ENCODE measurements around the gene PGD.
"Not testable (repeated sequence)": the region's sequence is repeated elsewhere in the genome, so short reads cannot be mapped to it uniquely, and the experiment has no call there.

Gene PGD

GRCh38 chr1:10456661-10457060, 57.8 kb downstream of the PGD start:
- DNase-seq (ENCODE audit: extremely low read depth, low read depth), result no peak
- no peak overlapping the region for H3K4me3 ChIP-seq (replicated peaks; ENCODE audit: low read depth, low read length)
- TF ChIP-seq CTCF (IDR thresholded peaks at IDR 0.05; ENCODE audit: low read depth, low read length, missing control alignments), result no peak

DNA sequence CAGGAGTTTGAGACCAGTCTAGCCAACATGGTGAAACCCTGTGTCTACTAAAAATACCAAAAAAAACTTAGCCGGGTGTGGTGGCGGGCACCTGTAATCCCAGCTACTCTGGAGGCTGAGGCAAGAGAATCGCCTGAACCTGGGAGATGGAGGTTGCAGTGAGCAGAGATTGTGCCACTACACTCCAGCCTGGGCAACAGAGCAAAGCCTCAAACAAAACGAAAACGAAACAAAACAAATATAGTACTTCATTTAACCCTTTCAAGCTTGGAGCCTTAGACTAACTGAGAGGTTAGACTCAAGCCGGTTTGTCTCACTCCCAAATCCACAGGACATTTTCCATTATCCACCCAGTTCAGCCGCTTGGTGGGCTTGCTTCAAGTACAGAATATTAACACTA, 58.6 kb downstream of the PGD start:
- H3K4me3 ChIP-seq (replicated peaks; ENCODE audit: low read depth, low read length); DNase-seq (ENCODE audit: extremely low read depth, low read depth): not testable (repeated sequence)

DNA sequence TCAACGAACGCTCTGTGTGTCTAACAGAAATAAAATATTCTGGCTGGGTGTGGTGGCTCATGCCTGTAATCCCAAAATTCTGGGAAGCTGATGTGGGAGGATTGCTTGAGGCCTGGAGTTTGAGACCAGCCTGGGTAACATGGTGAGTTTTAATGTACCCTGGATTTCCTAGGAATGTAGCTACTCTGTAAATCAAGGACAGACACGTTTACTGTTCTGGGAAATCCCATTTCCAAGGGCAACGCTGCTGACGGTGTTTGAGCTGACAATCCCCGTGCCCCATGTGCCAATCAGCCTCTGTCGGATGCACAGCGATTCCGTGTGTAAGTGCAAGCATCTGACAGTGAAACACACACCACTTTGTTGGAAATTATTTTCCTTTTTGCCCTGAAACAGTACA, 59.0 kb downstream of the PGD start:
- TF ChIP-seq CTCF (IDR thresholded peaks at IDR 0.05; ENCODE audit: low read depth, low read length, missing control alignments), result no peak
- DNase-seq (ENCODE audit: extremely low read depth, low read depth), result no peak
- H3K4me3 ChIP-seq (replicated peaks; ENCODE audit: low read depth, low read length), result no peak overlapping the region

GRCh38 chr1:10459184-10459583, 60.3 kb downstream of the PGD start:
- no peak for TF ChIP-seq CTCF (IDR thresholded peaks at IDR 0.05; ENCODE audit: low read depth, low read length, missing control alignments)
- DNase-seq (ENCODE audit: extremely low read depth, low read depth), result peak; percentile 63
- H3K4me3 ChIP-seq (replicated peaks; ENCODE audit: low read depth, low read length), result no peak overlapping the region

GRCh38 chr1:10467078-10467477, 68.2 kb downstream of the PGD start:
- no peak for TF ChIP-seq CTCF (IDR thresholded peaks at IDR 0.05; ENCODE audit: low read depth, low read length, missing control alignments)
- no peak for DNase-seq (ENCODE audit: extremely low read depth, low read depth)

DNA sequence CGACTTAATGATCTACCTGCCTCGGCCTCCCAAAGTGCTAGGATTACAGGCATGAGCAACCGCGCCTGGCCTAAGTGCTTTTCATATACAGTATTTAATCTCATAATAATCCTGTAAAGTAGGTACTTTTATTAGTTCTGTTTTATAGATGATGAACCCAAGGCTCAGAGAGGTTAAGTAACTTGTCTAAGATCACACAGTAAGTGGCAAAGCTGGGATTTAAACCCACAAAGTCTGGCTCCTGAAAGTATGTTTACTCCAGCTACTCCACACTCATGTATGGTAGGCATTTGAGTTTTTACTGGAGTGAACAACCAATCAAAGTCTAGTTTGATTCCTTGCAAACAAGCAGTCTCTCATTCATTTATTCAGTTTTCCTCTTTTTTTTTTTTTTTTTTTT, 71.2 kb downstream of the PGD start:
- DNase-seq (ENCODE audit: extremely low read depth, low read depth), result no peak
- H3K4me3 ChIP-seq (replicated peaks; ENCODE audit: low read depth, low read length), result no peak overlapping the region
- no peak for TF ChIP-seq CTCF (IDR thresholded peaks at IDR 0.05; ENCODE audit: low read depth, low read length, missing control alignments)

More at GRCh38 chr1:10467078-10467477, 68.2 kb downstream of the PGD start:
- no peak overlapping the region for H3K4me3 ChIP-seq (replicated peaks; ENCODE audit: low read depth, low read length)

All from HFF-Myc (cell line).